Type B pancreatic cell (in vitro differentiated cells): ENCODE results near the gene NBAS. TPM values are rescaled to one million over a fixed set of nuclear protein-coding genes. Genes with fewer than 3 reads are reported as not detected.
"Not testable (repeated sequence)": the region's sequence is repeated elsewhere in the genome, so short reads cannot be mapped to it uniquely, and the experiment has no call there.

Experiments
- DNase-seq: peaks from one replicate; pipeline ENCODE4 v3.0.0; 2021; ENCODE audit warnings: mixed read lengths; ENCODE audit not compliant: unreplicated experiment; ENCODE audit errors: extremely low spot score
- H3K27ac Mint-ChIP-seq: 2 replicates; pipeline ENCODE4 v1.8.0; 2021; ENCODE audit warnings: mild to moderate bottlenecking, mixed read lengths
- H3K27me3 Mint-ChIP-seq: 2 replicates; pipeline ENCODE4 v1.8.0; 2021; ENCODE audit warnings: mixed read lengths
- H3K36me3 Mint-ChIP-seq: 2 replicates; pipeline ENCODE4 v1.8.0; 2021; ENCODE audit warnings: mixed read lengths
- H3K4me1 Mint-ChIP-seq: one replicate; pipeline ENCODE4 v1.8.0; 2021; ENCODE audit warnings: mixed read lengths; ENCODE audit not compliant: unreplicated experiment
- H3K4me3 Mint-ChIP-seq: 2 replicates; pipeline ENCODE4 v1.8.0; 2021; ENCODE audit warnings: mild to moderate bottlenecking, mixed read lengths
- H3K9me3 Mint-ChIP-seq: 2 replicates; pipeline ENCODE4 v1.8.0; 2021; ENCODE audit warnings: mixed read lengths
- total RNA-seq: library from RNA; stranded (reverse); gene quantifications from 2 replicates; pipeline ENCODE4 v1.2.1, GENCODE V29; 2021; ENCODE audit warnings: low replicate concordance
- TF ChIP-seq, protein P1 (sequence below): fragments of 200-600 bp; sonication (generic); conservative IDR thresholded peaks from 2 replicates; pipeline ENCODE4 v1.5.0; 2021; ENCODE audit warnings: antibody characterized with exemption, mild to moderate bottlenecking

Gene NBAS
- total RNA-seq, 1 donor from 2014 or later: 53.5 TPM

DNA sequence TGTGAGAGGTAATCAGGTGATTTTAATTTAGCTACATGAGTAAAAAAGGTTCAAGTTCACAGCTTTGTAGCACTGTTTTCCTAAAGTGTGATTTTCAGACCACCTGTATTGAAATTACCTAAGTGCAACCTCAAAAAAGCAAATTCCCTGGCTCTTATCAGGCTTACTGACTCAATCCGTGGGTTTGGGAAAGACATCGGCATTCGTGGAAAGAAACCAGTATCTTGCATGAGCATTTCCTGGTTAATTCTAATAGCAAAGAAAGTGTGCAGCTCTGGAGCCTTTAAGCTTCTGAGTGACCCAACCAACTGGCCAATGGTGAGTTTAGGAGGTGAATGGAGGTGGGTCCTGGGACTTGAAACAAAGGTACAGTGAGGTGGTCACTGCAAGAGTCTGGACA is 300.9 kb downstream of the NBAS start:
- Mint-ChIP-seq H3K4me3 (no peak overlapping the region), H3K4me1 (no peaks in the 10 kb centered on the region), H3K27ac (no peak overlapping the region), H3K36me3 (peaks cover 17% of the 10 kb centered on the region), H3K27me3 (no peaks in the 10 kb centered on the region), H3K9me3 (peaks cover 5% of the 10 kb centered on the region)
- TF ChIP-seq, protein P1, sequence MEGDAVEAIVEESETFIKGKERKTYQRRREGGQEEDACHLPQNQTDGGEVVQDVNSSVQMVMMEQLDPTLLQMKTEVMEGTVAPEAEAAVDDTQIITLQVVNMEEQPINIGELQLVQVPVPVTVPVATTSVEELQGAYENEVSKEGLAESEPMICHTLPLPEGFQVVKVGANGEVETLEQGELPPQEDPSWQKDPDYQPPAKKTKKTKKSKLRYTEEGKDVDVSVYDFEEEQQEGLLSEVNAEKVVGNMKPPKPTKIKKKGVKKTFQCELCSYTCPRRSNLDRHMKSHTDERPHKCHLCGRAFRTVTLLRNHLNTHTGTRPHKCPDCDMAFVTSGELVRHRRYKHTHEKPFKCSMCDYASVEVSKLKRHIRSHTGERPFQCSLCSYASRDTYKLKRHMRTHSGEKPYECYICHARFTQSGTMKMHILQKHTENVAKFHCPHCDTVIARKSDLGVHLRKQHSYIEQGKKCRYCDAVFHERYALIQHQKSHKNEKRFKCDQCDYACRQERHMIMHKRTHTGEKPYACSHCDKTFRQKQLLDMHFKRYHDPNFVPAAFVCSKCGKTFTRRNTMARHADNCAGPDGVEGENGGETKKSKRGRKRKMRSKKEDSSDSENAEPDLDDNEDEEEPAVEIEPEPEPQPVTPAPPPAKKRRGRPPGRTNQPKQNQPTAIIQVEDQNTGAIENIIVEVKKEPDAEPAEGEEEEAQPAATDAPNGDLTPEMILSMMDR: no peak
- no peak for DNase-seq

DNA sequence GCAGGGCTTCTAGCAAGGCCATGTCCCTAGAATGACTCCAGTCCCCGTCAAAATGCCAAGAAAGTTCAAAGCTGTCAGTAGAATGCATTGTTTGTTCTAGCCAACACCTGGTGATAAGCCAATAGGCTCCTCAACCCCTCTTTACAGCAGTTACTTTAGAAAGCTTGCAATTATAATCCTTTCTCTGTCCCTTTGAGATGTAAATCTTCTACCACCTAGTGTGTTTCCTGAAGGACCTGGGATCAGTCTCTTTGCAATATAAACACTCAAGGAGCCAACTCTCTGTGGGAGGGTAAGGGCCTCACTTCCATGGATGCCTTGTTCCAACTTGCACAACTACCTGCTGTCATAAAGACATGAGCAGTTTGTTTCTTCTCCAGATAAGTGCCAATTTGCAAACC is 301.8 kb downstream of the NBAS start:
- Mint-ChIP-seq H3K9me3 (peaks cover 5% of the 10 kb centered on the region), H3K27ac (no peak overlapping the region), H3K27me3 (no peaks in the 10 kb centered on the region), H3K4me3 (no peak overlapping the region), H3K36me3 (peaks cover 18% of the 10 kb centered on the region), H3K4me1 (no peaks in the 10 kb centered on the region)
- no peak for DNase-seq
- TF ChIP-seq, protein P1: no peak

DNA sequence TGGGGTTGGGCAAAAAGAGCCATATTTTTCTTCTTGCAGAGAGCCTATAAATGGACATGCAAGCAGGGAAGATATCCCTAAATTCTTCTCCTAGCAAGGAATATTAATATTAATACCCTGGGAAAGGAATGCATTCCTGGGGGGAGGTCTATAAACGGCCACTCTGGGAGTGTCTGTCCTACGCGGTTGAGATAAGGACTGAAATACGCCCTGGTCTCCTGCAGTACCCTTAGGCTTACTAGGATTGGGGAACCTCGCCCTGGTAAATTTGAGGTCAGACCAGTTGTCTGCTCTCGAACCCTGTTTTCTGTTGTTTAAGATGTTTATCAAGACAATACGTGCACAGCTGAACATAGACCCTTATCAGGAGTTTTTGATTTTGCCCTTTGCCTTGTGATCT is 302.7 kb downstream of the NBAS start:
- not testable (repeated sequence) for H3K27me3 Mint-ChIP-seq, DNase-seq, H3K4me3 Mint-ChIP-seq, H3K27ac Mint-ChIP-seq, H3K4me1 Mint-ChIP-seq, H3K9me3 Mint-ChIP-seq
- peaks cover 14% of the 10 kb centered on the region for H3K36me3 Mint-ChIP-seq

DNA sequence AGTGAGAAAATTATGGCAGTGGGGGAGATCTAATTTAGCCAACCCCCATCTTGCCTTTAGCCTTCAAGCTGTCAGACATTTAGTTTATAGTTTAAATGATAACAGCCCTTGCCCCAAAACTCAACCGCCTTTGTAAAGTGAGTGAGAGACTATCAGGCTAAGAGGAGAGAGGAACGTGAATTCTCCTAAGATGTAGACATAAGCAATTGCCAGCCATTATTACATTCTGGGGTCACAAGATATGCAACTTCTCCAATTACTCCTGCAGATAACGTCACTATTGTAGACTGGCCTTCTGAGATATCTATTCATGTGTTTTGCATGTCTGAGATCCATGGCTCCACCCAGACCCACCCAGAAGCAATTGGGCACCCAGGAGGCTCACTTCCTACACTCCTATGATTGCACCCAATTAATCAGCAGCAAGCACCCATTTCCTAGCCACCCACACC is 307.3 kb downstream of the NBAS start:
- Mint-ChIP-seq H3K27me3 (no peaks in the 10 kb centered on the region), H3K36me3 (peaks cover 18% of the 10 kb centered on the region), H3K9me3 (peaks cover 8% of the 10 kb centered on the region), H3K4me3 (no peak overlapping the region), H3K4me1 (no peaks in the 10 kb centered on the region), H3K27ac (no peak overlapping the region)
- DNase-seq: no peak
- TF ChIP-seq, protein P1: no peak

GRCh38 chr2:15253247-15253646 is 307.9 kb downstream of the NBAS start:
- no peak for DNase-seq
- TF ChIP-seq, protein P1: no peak
- Mint-ChIP-seq H3K9me3 (peaks cover 8% of the 10 kb centered on the region), H3K36me3 (peaks cover 16% of the 10 kb centered on the region), H3K27ac (no peak overlapping the region), H3K27me3 (no peaks in the 10 kb centered on the region), H3K4me1 (no peaks in the 10 kb centered on the region), H3K4me3 (no peak overlapping the region)

DNA sequence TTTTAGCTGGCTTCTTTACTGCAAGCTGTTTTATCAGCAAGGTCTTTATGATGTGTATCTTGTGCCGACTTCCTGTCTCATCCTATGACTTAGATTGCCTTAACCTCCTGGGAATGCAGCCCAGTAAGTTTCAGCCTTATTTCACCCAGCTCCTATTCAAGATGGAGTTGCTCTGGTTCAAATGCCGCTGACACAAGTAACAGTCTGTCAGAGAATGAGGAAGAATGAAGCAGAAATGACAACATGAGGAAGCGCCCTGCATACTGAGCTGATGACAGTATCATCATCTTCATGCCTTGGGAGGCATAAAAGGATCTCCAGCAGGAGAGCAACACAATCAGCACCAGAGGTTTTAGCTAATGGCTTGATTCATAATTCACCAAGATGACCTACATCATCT is 309.4 kb downstream of the NBAS start:
- Mint-ChIP-seq H3K4me3 (no peak overlapping the region), H3K9me3 (peaks cover 12% of the 10 kb centered on the region), H3K27ac (no peak overlapping the region), H3K36me3 (peaks cover 16% of the 10 kb centered on the region), H3K27me3 (no peaks in the 10 kb centered on the region), H3K4me1 (no peaks in the 10 kb centered on the region)
- no peak for DNase-seq
- TF ChIP-seq, protein P1: no peak

- H3K36me3 Mint-ChIP-seq: peaks cover 16% of the 10 kb centered on the region
Observed at GRCh38 chr2:15250946-15251345, 310.2 kb downstream of the NBAS start.

More at GRCh38 chr2:15250946-15251345, 310.2 kb downstream of the NBAS start:
- not testable (repeated sequence) for DNase-seq, H3K27ac Mint-ChIP-seq, H3K4me1 Mint-ChIP-seq, H3K4me3 Mint-ChIP-seq, H3K27me3 Mint-ChIP-seq
- H3K9me3 Mint-ChIP-seq: peaks cover 12% of the 10 kb centered on the region
